Subcutaneous preadipocyte (primary cell): ENCODE measurements around the gene SSTR3. TPM values are rescaled to one million over a fixed set of nuclear protein-coding genes. Genes with fewer than 3 reads are reported as not detected.

Experiments
- small RNA-seq: library from RNA; depleted of rRNA; stranded (forward); fragments of <200 nt; gene quantifications from one replicate; pipeline ENCODE3, GENCODE V24; 2012
- total RNA-seq: library from RNA; depleted of rRNA; stranded (reverse); fragments of >200 nt; gene quantifications from 2 replicates; pipeline ENCODE4 v1.2.3, GENCODE V29; 2012

The SSTR3 gene
- total RNA-seq: not detected in 2 replicates

DNA sequence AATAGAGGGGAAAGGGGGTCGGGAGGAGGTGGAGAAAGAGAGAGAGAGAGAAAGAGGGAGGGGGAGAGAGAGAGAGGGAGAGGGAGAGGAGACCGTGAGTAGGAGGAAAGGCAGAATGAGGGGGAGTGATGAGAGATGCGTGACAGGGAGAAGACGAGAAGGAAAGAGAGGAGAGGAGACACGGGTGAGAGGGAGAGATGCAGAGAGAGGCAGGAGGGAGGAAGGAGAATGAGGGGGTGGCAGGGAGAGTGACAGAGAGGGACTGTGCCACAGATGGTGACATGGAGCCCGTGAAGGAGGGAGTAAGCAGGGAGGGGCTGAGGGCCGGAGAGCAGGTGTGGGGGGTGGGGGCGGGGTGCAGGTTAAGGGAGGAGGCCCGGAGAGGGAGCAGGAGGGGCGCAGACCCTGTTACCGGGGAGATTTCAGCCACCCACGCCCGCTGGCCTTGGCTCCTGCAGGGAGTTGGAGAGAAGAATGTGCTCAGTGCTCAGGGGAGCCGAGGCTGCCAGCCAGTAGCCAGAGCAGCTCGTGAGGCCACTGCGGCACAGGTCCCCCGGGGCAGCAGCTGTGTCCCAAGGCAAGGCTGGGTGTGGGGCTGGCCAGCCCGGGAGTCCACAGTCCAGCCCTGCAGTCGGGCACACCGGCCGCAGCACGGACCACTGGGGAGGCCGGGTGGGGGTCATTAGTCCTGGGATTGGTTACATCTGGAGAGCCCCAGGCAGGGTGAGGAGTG is at the start of gene SSTR3:
SSTR3 (minus strand) TSS at position 304 of the 733 bp plus-strand sequence. CDS start 4,674 bp downstream, outside the sequence.

DNA sequence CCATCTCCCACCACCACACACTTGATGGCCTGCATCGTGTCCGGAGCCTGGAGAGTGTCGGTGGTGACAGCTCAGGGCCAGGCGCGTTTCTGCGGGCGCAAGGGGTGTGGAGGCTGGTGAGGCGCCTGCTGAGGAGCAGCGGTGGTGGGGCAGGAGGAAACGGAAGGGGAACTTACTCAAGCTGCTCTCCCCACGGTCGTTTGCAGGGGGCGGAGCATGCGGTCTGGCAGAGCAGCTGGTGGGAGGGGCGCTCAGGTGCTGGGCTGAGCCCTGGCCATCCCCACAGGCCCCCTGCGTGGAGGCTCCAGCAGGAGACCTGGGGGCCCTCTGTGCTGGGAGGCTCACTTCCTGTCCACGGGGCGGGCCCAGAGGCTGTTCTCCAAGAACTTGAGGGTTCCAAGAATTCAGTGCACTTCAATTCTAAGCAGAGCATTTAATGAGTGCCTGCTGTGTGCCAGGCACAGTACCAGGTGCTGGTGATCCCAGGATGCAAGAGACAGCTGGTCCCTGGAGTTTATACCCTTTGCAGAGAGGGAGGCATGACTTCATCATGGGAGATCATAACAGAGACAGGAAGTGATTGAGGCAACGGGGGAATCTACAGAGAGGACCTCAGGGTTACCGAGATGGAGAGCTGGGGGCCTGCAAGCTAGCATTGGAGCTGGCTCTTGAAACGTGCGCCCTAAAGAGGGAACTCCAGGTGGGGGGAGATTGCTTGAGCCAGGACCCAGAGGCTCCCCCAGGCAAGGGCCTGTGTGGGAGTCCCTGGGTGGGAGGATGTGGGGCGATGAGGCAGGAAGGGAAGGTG is 32.0 kb upstream of the SSTR3 start, which contains the start of gene RAC2:
RAC2 (minus strand) TSS at position 156 of the 808 bp plus-strand sequence; CDS start at position 35, 121 bp downstream.

DNA sequence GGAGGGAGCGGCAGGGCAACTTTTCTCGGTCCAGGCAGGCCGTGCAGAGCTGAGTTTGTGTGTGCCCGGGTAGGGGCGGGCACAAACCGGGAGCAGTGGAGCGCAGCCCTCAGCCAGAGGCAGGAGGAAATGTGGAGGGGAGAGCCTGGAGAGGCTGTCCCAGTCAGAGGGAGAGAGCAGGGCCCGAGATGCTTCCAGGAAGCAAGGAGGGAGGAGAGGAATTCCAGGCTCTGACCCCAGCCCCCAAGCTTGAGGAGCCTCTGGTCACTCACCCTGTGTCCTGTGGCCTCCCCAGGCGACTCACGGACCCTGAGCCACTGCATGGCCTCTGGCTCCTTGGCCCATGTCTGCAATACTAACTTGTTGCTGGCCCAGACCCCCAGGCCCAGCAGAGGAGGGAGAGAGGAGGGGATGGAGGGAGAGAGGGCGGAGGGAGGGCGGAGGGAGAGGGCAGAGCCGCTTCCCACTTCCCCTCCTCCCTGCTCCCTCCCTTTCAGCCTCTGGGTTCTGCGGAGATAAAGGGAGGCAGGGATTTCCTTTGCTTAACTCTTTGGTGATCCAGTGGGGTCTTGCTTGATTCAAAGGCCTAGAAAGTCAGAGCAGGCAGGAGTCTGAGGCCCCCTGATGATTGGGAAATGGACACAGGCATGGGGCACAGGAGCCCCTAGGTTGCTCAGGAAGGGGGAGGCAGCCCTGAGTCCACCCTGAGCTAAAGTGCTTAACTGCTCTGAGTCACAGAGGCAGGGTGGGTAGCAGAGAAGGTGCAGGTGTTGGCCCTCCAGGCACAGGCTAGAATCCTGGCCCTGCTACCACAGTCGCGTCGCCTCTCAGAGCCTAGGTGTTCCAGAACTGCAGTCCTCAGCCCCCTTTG is 24.2 kb downstream of the SSTR3 start, which contains the start of gene C1QTNF6:
C1QTNF6 (minus strand) TSS at position 357 of the 871 bp plus-strand sequence; CDS start at position 323, 34 bp downstream.

Small RNA genes within 50 kb of the gene (small RNA-seq; reads per million reads assigned to genes)
- gene Z82188.1: not detected

Other genes with a start within 250 kb of the SSTR3 start
- 26.5 and 26.8 TPM in 2 replicates for gene TST, start 193.0 kb downstream of the SSTR3 start, total RNA-seq
- 48.5 and 66.1 TPM in 2 replicates for gene MPST, start 192.7 kb downstream of the SSTR3 start, total RNA-seq
- gene KCTD17, start 160.7 kb downstream of the SSTR3 start, total RNA-seq: 21.7 and 27.6 TPM in 2 replicates
- not detected in 2 replicates for gene TMPRSS6, start 102.8 kb downstream of the SSTR3 start, total RNA-seq
- gene IL2RB, start 62.6 kb downstream of the SSTR3 start, total RNA-seq: not detected in 2 replicates
- 4.1 and 5.9 TPM in 2 replicates for gene C1QTNF6, start 24.2 kb downstream of the SSTR3 start, total RNA-seq
- gene RAC2, start 31.8 kb upstream of the SSTR3 start, total RNA-seq: 7.0 and 16.6 TPM in 2 replicates
- under 0.01 and 0.59 TPM in 2 replicates for gene CYTH4, start 70.0 kb upstream of the SSTR3 start, total RNA-seq
- gene ELFN2, start 215.0 kb upstream of the SSTR3 start, total RNA-seq: 0.59 TPM in 1 of 2 replicates, not detected in the other